Measurements from ENCODE around the gene EXOC3. TPM values are rescaled to one million over a fixed set of nuclear protein-coding genes. Genes with fewer than 3 reads are reported as not detected.

EXOC3 gene
- total RNA-seq, 1 experiment from 2014 or later = 60.1 TPM

GRCh38 chr5:482021-482420 is 39.0 kb downstream of the EXOC3 start:
- Mint-ChIP-seq H3K27ac (no peak overlapping the region), H3K9me3 (no peaks in the 10 kb centered on the region), H3K27me3 (ENCODE audit: low read depth) (peaks cover 16% of the 10 kb centered on the region), H3K4me3 (no peak overlapping the region), H3K36me3 (no peaks in the 10 kb centered on the region), H3K4me1 (no peaks in the 10 kb centered on the region)
- ChIA-PET CTCF (no interaction called here), POLR2A (no interaction called here)
- ATAC-seq (no peak), DNase-seq (ENCODE audit: low spot score) (no peak)
- TF ChIP-seq PRRX2 (CRISPR knock-in tag; IDR thresholded peaks at IDR 0.05) (no peak), ZNF425 (CRISPR knock-in tag; conservative IDR thresholded peaks at IDR 0.05) (no peak), CTCF (IDR thresholded peaks at IDR 0.05) (no peak)

- Mint-ChIP-seq H3K36me3 (no peaks in the 10 kb centered on the region), H3K4me1 (no peaks in the 10 kb centered on the region), H3K27me3 (ENCODE audit: low read depth) (peaks cover 11% of the 10 kb centered on the region), H3K4me3 (no peak overlapping the region), H3K27ac (no peak overlapping the region), H3K9me3 (no peaks in the 10 kb centered on the region)
- ChIA-PET POLR2A (no interaction called here), CTCF (no interaction called here)
- TF ChIP-seq HMGA2 (CRISPR knock-in tag; IDR thresholded peaks at IDR 0.05) = no peak
- TF ChIP-seq SOX15 (CRISPR knock-in tag; IDR thresholded peaks at IDR 0.05) = no peak
- TF ChIP-seq STAT6 (CRISPR knock-in tag; conservative IDR thresholded peaks at IDR 0.05; ENCODE audit: low read depth) = no peak
- no peak for TF ChIP-seq ATF2 (CRISPR knock-in tag; IDR thresholded peaks at IDR 0.05; ENCODE audit: borderline replicate concordance, low read depth)
- no peak for TF ChIP-seq ZNF423 (CRISPR knock-in tag; IDR thresholded peaks at IDR 0.05)
- TF ChIP-seq ZNF671 (CRISPR knock-in tag; IDR thresholded peaks at IDR 0.05) = no peak
- TF ChIP-seq NFE2L1 (CRISPR knock-in tag; IDR thresholded peaks at IDR 0.05) = no peak
- TF ChIP-seq ESRRA (CRISPR knock-in tag; IDR thresholded peaks at IDR 0.05; ENCODE audit: borderline replicate concordance) = no peak
- no peak for TF ChIP-seq ZNF219 (CRISPR knock-in tag; IDR thresholded peaks at IDR 0.05; ENCODE audit: borderline replicate concordance)
- no peak for TF ChIP-seq NFATC4 (CRISPR knock-in tag; IDR thresholded peaks at IDR 0.05)
- DNase-seq (ENCODE audit: low spot score) (no peak), ATAC-seq (no peak)
These were observed 39.5 kb downstream of the EXOC3 start for GRCh38 chr5:482506-482905.

GRCh38 chr5:483011-483410 is 40.0 kb downstream of the EXOC3 start:
- H3K4me1 Mint-ChIP-seq = no peaks in the 10 kb centered on the region
- H3K4me3 Mint-ChIP-seq = no peak overlapping the region
- no peaks in the 10 kb centered on the region for H3K36me3 Mint-ChIP-seq
- CTCF ChIA-PET = no interaction called here
- DNase-seq (ENCODE audit: low spot score) = no peak
- TF ChIP-seq IRF2 (CRISPR knock-in tag; IDR thresholded peaks at IDR 0.05; ENCODE audit: borderline replicate concordance, low read depth) (no peak), OVOL2 (CRISPR knock-in tag; IDR thresholded peaks at IDR 0.05; ENCODE audit: borderline replicate concordance) (no peak), NFYB (CRISPR knock-in tag; conservative IDR thresholded peaks at IDR 0.05; ENCODE audit: low read depth) (no peak), MLX (CRISPR knock-in tag; IDR thresholded peaks at IDR 0.05) (no peak), GTF2I (CRISPR knock-in tag; conservative IDR thresholded peaks at IDR 0.05) (no peak), ATF6 (CRISPR knock-in tag; IDR thresholded peaks at IDR 0.05) (no peak)
- H3K27ac Mint-ChIP-seq = no peak overlapping the region
- POLR2A ChIA-PET = no interaction called here
- H3K27me3 Mint-ChIP-seq (ENCODE audit: low read depth) = peaks cover 10% of the 10 kb centered on the region
- no peaks in the 10 kb centered on the region for H3K9me3 Mint-ChIP-seq
- ATAC-seq = no peak; the same call in 1 of the 2 replicates

Data from WTC11 (cell line).